ENCODE data around the gene BRWD1. TPM values are rescaled to one million over a fixed set of nuclear protein-coding genes. Genes with fewer than 3 reads are reported as not detected.

BRWD1 gene
- total RNA-seq = 68.9 and 88.3 TPM in 2 replicates

DNA sequence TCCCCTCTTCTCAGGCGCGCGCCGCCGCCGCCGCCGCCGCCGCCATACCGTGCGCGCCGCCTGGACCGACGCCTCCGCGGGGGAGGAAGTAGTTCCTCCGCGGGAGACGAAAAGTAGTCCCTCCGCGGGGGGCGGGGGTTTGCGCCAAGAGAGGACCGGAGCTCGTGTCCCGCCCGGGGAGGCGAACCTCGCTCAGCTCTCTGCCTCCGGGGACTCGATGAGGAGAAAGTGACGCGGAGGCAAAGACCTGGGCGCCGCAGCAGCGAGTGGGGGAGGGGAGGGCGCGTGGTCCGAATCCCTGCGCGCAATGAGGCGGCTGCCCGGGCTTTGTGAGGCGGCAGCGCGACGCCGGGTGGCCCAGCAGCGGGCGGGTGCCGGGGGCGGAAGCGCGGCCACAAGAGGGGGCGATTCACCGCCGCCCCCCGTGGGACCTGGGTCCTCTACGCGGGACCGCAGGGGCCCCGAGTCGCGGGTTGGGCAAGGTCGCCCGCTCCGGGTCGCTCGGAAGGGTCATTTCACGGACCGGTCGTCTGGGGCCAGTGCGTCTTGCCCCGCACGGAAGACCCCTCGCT lies at the start of gene BRWD1:
BRWD1 (minus strand) TSS at position 62 of the 572 bp plus-strand sequence. CDS start 141 bp downstream, outside the sequence.

DNA sequence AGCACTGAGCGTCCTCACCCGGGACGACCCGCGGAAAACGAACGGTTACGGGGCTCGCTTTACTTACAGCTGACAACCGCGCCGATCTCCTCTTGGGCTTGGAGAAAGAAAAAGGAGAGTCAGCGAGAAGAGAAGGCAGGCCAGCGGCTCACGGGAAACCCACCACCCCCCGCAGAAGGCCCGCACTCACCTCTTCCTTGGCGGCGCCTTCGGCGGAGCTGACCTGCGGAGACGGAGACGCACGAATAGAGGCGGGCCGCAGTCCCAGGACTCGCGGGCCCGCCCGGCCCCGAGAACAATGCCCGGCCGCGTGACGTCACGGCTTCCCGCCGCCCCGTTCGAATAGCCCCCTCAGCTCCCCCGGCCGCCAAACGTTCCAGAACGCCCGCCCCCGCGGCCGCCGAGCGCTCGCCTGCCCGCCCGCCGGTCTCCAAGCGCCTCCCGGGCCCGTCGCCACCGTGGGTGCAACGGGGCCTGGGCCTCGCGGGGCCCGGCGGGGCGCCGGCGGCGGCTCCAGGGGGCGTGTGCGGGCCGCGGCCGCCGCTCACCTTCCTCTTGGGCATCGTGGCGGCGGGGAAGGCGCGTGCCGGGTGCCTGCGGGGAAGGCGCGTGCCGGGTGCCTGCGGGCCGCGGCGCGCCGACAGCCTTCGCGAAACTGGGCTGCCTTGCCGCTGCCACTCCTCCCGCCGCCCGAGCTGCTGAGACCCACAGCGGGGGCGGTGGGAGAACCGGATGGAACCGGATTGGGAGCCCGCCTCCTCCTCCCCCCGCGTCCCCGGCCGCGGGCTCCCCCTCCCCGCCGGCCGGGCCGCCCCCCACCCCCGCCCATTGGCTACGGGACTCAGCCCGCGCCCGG lies 35.2 kb upstream of the BRWD1 start, which contains the start of gene HMGN1:
HMGN1 (minus strand) TSS at position 734 of the 856 bp plus-strand sequence; CDS start at position 563, 171 bp downstream.

DNA sequence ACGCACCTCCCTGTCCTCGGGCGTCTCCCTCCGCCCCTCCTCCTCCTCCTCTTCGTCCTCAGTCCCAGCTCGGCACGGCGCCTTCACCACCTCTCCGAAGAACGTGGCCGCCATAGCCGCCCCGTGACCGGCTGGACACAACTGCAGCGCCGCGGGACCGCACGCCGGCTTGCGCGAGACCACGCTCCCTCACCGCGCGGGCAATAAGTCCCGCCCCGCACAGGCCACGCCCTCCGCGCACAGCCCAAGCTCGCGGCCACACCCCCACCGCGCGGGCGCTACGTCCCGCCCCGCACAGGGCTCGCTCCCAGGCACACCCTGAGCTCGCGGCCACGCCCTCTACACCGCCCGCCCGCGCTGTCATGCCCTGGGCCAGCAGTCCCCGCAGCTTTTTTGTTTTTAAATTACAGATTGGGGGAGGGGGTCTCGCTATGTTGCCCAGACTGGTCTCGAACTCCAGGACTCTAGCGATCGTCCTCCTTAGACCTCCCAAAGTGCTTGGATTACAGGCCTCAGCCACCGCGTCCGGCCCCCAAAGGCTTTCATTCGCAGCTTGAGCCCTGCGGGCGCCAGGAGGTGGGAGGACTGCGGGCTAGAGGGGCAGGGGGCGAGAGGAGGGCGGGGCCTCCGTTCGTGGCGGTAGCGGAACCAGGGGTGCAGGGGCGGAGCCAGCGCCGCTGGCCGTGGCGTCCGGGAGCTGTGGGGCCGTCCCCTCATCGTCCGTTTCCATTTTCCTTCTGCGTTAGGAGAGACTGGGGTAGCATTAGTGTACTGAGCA lies 130.0 kb downstream of the BRWD1 start, which contains the start of gene PSMG1:
PSMG1 (minus strand) TSS at position 180 of the 778 bp plus-strand sequence; CDS start at position 114, 66 bp downstream.

Small RNA genes lying within 50 kb of the gene (small RNA-seq; reads per million reads assigned to genes)
- gene RF00019 = not detected

Other genes starting within 250 kb of the BRWD1 start
- gene PSMG1, start 130.2 kb downstream of the BRWD1 start, total RNA-seq = 38.5 and 57.7 TPM in 2 replicates
- 212 and 296 TPM in 2 replicates for gene HMGN1, start 35.5 kb upstream of the BRWD1 start, total RNA-seq
- gene LCA5L, start 132.1 kb upstream of the BRWD1 start, total RNA-seq = 2.0 and 2.7 TPM in 2 replicates
- gene SH3BGR, start 138.3 kb upstream of the BRWD1 start, total RNA-seq = 0.79 and 1.5 TPM in 2 replicates

Data from placental epithelial cell (primary cell).